Gastrocnemius medialis (tissue), 4 donors: ENCODE measurements around the gene FBLIM1.

Source experiments
- CTCF ChIP-seq, 5 experiments: fragments of 450-650 bp in 3 of 5; fragments of 200-600 bp in 2 of 5; sonication (generic) in 2 of 5; IDR thresholded peaks in 4 of 5; conservative IDR thresholded peaks in 1 of 5; 1 replicate in 4 of 5; 2 replicates in 1 of 5; pipeline ENCODE4 v1.5.1; 2016 to 2019; ENCODE audit warnings: antibody characterized with exemption in 5 of 5, mild to moderate bottlenecking in 3 of 5, moderate library complexity in 3 of 5
- POLR2A ChIP-seq, 2 donors: fragments of 450-650 bp; IDR thresholded peaks; one replicate each; pipeline ENCODE4 v1.6.1; 2017; ENCODE audit warnings: antibody characterized with exemption in 2 of 2, mild to moderate bottlenecking in 2 of 2, moderate library complexity in 2 of 2

GRCh38 chr1:15730423-15730822, 28.2 kb upstream of the FBLIM1 start:
- no peak for TF ChIP-seq POLR2A (IDR thresholded peaks at IDR 0.05)
- no peak for TF ChIP-seq CTCF (IDR thresholded peaks at IDR 0.05 in 4 of 5, conservative IDR thresholded peaks at IDR 0.05 in 1 of 5)
